ENCODE data around the gene TERF2IP.

DNA sequence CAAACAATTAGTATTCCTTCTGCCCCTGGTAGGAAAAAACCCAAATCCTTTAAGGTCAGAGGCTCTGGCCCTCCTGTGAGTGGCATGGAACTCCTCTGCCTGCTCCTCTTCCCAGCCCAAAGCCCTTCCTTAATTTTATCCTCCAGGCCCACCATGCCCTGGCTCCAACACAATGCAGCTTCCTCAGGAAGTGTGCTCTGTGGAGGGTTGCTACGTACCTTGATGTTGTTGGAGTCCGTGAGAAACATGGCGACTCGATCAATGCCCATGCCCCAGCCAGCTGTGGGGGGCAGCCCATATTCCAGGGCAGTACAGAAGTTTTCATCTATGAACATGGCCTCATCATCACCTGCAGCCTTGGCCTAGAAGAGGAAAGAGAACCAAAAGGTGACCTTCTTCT, 19.2 kb upstream of the TERF2IP start:
- TF ChIP-seq, protein P1, sequence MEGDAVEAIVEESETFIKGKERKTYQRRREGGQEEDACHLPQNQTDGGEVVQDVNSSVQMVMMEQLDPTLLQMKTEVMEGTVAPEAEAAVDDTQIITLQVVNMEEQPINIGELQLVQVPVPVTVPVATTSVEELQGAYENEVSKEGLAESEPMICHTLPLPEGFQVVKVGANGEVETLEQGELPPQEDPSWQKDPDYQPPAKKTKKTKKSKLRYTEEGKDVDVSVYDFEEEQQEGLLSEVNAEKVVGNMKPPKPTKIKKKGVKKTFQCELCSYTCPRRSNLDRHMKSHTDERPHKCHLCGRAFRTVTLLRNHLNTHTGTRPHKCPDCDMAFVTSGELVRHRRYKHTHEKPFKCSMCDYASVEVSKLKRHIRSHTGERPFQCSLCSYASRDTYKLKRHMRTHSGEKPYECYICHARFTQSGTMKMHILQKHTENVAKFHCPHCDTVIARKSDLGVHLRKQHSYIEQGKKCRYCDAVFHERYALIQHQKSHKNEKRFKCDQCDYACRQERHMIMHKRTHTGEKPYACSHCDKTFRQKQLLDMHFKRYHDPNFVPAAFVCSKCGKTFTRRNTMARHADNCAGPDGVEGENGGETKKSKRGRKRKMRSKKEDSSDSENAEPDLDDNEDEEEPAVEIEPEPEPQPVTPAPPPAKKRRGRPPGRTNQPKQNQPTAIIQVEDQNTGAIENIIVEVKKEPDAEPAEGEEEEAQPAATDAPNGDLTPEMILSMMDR (IDR thresholded peaks at IDR 0.05) = no peak
- TF ChIP-seq EP300 (IDR thresholded peaks at IDR 0.05) (no peak), POLR2A (IDR thresholded peaks at IDR 0.05) (no peak)
